ENCODE data around the gene APOO.

- TF ChIP-seq CTCF (IDR thresholded peaks at IDR 0.05) = no peak
- no peak for TF ChIP-seq POLR2AphosphoS5 (IDR thresholded peaks at IDR 0.05)
- TF ChIP-seq POLR2A (IDR thresholded peaks at IDR 0.05) = no peak
Measured at GRCh38 chrX:23816179-23816578, 91.6 kb downstream of the APOO start.

Measured in upper lobe of left lung (tissue), 4 donors.